Measurements from ENCODE around the gene DNAH10. TPM values are rescaled to one million over a fixed set of nuclear protein-coding genes. Genes with fewer than 3 reads are reported as not detected.

Gene DNAH10
- total RNA-seq, 1 experiment from 2014 or later: 0.39 TPM

GRCh38 chr12:123896767-123897166, 134.7 kb downstream of the DNAH10 start:
- no TSS peak for BruUV-seq (replicated peaks)
- TF ChIP-seq SIN3A (IDR thresholded peaks at IDR 0.05; ENCODE audit: borderline replicate concordance, insufficient read depth, low read depth, low read length) (no peak), CTCF (IDR thresholded peaks at IDR 0.05) (no peak), REST (IDR thresholded peaks at IDR 0.05; ENCODE audit: insufficient read depth in 1 of 2, low read depth in 2 of 2, low read length in 1 of 2) (no peak), POLR2AphosphoS5 (IDR thresholded peaks at IDR 0.05; ENCODE audit: low read depth, low read length) (no peak), TCF7L2 (IDR thresholded peaks at IDR 0.05; ENCODE audit: low read depth, low read length) (no peak)
- no peak overlapping the region for H3K27ac ChIP-seq (ENCODE audit: low read length)
- no peaks in the 10 kb centered on the region for H3K36me3 ChIP-seq (ENCODE audit: control insufficient read depth, insufficient read depth, low read length)
- no peak overlapping the region for H3K4me3 ChIP-seq (ENCODE audit: low read depth in 2 of 2, low read length in 2 of 2)
- H3K4me1 ChIP-seq (ENCODE audit: control insufficient read depth, insufficient read depth, low read length): no peaks in the 10 kb centered on the region; the same call in 1 of the 2 replicates
- intact Hi-C loops (cut with micrococcal nuclease; ENCODE audit: unreplicated experiment): no loop called here
- DNase-seq (ENCODE audit: low read depth, low spot score): no peak
- in situ Hi-C loops (cut with HindIII; ENCODE audit: low pct_unique_long_range_greater_than_20kb, low sequenced_read_pairs): no loop called here
- ATAC-seq: no peak
- H3K9me3 ChIP-seq (ENCODE audit: control insufficient read depth, insufficient read depth, low read depth, low read length): no peaks in the 10 kb centered on the region
- peaks cover 3% of the 10 kb centered on the region; the same call in 1 of the 2 replicates for H3K27me3 ChIP-seq (ENCODE audit: control insufficient read depth, insufficient read depth, low read length)
- ChIA-PET POLR2A (no interaction called here), CTCF (no interaction called here)

- Histone ChIP-seq H3K9me3 (ENCODE audit: control insufficient read depth, insufficient read depth, low read depth, low read length) (no peaks in the 10 kb centered on the region), H3K36me3 (ENCODE audit: control insufficient read depth, insufficient read depth, low read length) (no peaks in the 10 kb centered on the region), H3K27me3 (ENCODE audit: control insufficient read depth, insufficient read depth, low read length) (peaks cover 3% of the 10 kb centered on the region; the same call in 1 of the 2 replicates), H3K4me1 (ENCODE audit: control insufficient read depth, insufficient read depth, low read length) (no peaks in the 10 kb centered on the region), H3K4me3 (ENCODE audit: low read depth in 2 of 2, low read length in 2 of 2) (no peak overlapping the region), H3K27ac (ENCODE audit: low read length) (no peak overlapping the region)
- ATAC-seq (no peak), DNase-seq (ENCODE audit: low read depth, low spot score) (no peak)
- POLR2A ChIA-PET: no interaction called here
- CTCF ChIA-PET: no interaction called here
- intact Hi-C loops (cut with micrococcal nuclease; ENCODE audit: unreplicated experiment): no loop called here
- no TSS peak for BruUV-seq (replicated peaks)
- TF ChIP-seq SIN3A (IDR thresholded peaks at IDR 0.05; ENCODE audit: borderline replicate concordance, insufficient read depth, low read depth, low read length) (no peak), REST (IDR thresholded peaks at IDR 0.05; ENCODE audit: insufficient read depth in 1 of 2, low read depth in 2 of 2, low read length in 1 of 2) (no peak), CTCF (IDR thresholded peaks at IDR 0.05) (no peak), TCF7L2 (IDR thresholded peaks at IDR 0.05; ENCODE audit: low read depth, low read length) (no peak), POLR2AphosphoS5 (IDR thresholded peaks at IDR 0.05; ENCODE audit: low read depth, low read length) (no peak)
- in situ Hi-C loops (cut with HindIII; ENCODE audit: low pct_unique_long_range_greater_than_20kb, low sequenced_read_pairs): no loop called here
Measured at GRCh38 chr12:123897221-123897620, 135.1 kb downstream of the DNAH10 start.
